Measurements from ENCODE around the gene TMEM86B. TPM values are rescaled to one million over a fixed set of nuclear protein-coding genes. Genes with fewer than 3 reads are reported as not detected.

Gene TMEM86B
- total and polyA plus RNA-seq, 8 donors: 0.29 to 47.8 (median 9.7) TPM

- H3K4me3 ChIP-seq: peak overlapping the region; percentile 66 to 98 (median 93)
- 35 to 45% (median 41%) methylated on average over 28 to 29 of the region's 29 CpGs for WGBS, 5 donors
- DNase-seq: no peak
- peak overlapping the region; percentile 60 to 95 (median 92) for H3K27ac ChIP-seq
- TF ChIP-seq EP300 (IDR thresholded peaks at IDR 0.05) (no peak), POLR2AphosphoS5 (IDR thresholded peaks at IDR 0.05) (no peak)
- H3K9me3 ChIP-seq: no peaks in the 10 kb centered on the region
- intact Hi-C loops (cut with DNase I; ENCODE audit: low total_unique reads): no loop called here
- peaks cover 4 to 10% (median 8%) of the 10 kb centered on the region in 4 donors for H3K36me3 ChIP-seq
- H3K27me3 ChIP-seq: no peaks in the 10 kb centered on the region
- H3K4me1 ChIP-seq: peaks cover 35 to 44% (median 41%) of the 10 kb centered on the region in 4 donors
These were observed 31.1 kb upstream of the TMEM86B start for GRCh38 chr19:55259540-55260210.

- Histone ChIP-seq H3K27ac (peak within 1 kb of the TSS; percentile 92 to 95 (median 93)), H3K4me3 (peak within 1 kb of the TSS; percentile 66 to 98 (median 93)), H3K27me3 (no peaks in the 10 kb centered on the region), H3K9me3 (no peaks in the 10 kb centered on the region), H3K36me3 (peaks cover 4 to 10% (median 7%) of the 10 kb centered on the region in 4 donors), H3K4me1 (peaks cover 39 to 50% (median 48%) of the 10 kb centered on the region in 4 donors)
- DNase-seq: peak; percentile 98 to 100
- WGBS, 5 donors: 0% methylated on average over 51 to 75 of the region's 76 CpGs
- intact Hi-C loops (cut with DNase I; ENCODE audit: low total_unique reads): no loop called here
- TF ChIP-seq CTCF (IDR thresholded peaks at IDR 0.05) (peak in 1 of 7 experiments; percentile 5), POLR2A (IDR thresholded peaks at IDR 0.05) (peak in 2 of 4 donors; percentile 39 to 46), POLR2AphosphoS5 (IDR thresholded peaks at IDR 0.05) (peak; percentile 84 to 95 (median 91)), EP300 (IDR thresholded peaks at IDR 0.05) (no peak)
These were observed 30.4 kb upstream of the TMEM86B start, which contains the start of gene PPP6R1 for GRCh38 chr19:55258828-55259539. Gene PPP6R1 (minus strand): TSS chr19:55259017. CDS start chr19:55247103, 11,914 bp downstream.

- 0 to 1% (median 0%) methylated on average over 5 to 53 of the region's 53 CpGs; no CpG with 5 or more reads in 1 of the 5 donors for WGBS, 5 donors
- Histone ChIP-seq H3K27ac (peak overlapping the region; percentile 92 to 95 (median 93)), H3K9me3 (no peaks in the 10 kb centered on the region), H3K4me1 (peaks cover 43 to 54% (median 53%) of the 10 kb centered on the region in 4 donors), H3K27me3 (no peaks in the 10 kb centered on the region), H3K4me3 (peak overlapping the region; percentile 66 to 98 (median 93)), H3K36me3 (peaks cover 4 to 10% (median 7%) of the 10 kb centered on the region in 4 donors)
- TF ChIP-seq CTCF (IDR thresholded peaks at IDR 0.05): no peak
- TF ChIP-seq POLR2A (IDR thresholded peaks at IDR 0.05): no peak
- TF ChIP-seq EP300 (IDR thresholded peaks at IDR 0.05): no peak
- TF ChIP-seq POLR2AphosphoS5 (IDR thresholded peaks at IDR 0.05): no peak
- intact Hi-C loops (cut with DNase I; ENCODE audit: low total_unique reads): no loop called here
- DNase-seq: peak in 1 of 2 donors; percentile 73
These were observed 29.9 kb upstream of the TMEM86B start for GRCh38 chr19:55258476-55258827.

GRCh38 chr19:55257461-55258420 is 29.2 kb upstream of the TMEM86B start:
- Histone ChIP-seq H3K9me3 (no peaks in the 10 kb centered on the region), H3K27ac (peak overlapping the region; percentile 92 to 95 (median 93)), H3K4me3 (peak overlapping the region; percentile 66 to 98 (median 93)), H3K36me3 (peaks cover 4 to 15% (median 7%) of the 10 kb centered on the region in 4 donors), H3K27me3 (no peaks in the 10 kb centered on the region), H3K4me1 (peaks cover 49 to 61% (median 60%) of the 10 kb centered on the region in 4 donors)
- intact Hi-C loops (cut with DNase I; ENCODE audit: low total_unique reads): no loop called here
- 1 to 2% (median 1%) methylated on average over 46 to 51 of the region's 51 CpGs for WGBS, 5 donors
- TF ChIP-seq POLR2AphosphoS5 (IDR thresholded peaks at IDR 0.05): no peak
- TF ChIP-seq CTCF (IDR thresholded peaks at IDR 0.05): no peak
- TF ChIP-seq POLR2A (IDR thresholded peaks at IDR 0.05): no peak
- no peak for TF ChIP-seq EP300 (IDR thresholded peaks at IDR 0.05)
- peak in 1 of 2 donors; percentile 51 for DNase-seq
